WTC11 (cell line): ENCODE data around the gene CSRNP3. TPM values are rescaled to one million over a fixed set of nuclear protein-coding genes. Genes with fewer than 3 reads are reported as not detected.

Source experiments
- ATAC-seq: fragments of 200-7000 bp; cut with Tn5 transposase; 2 replicates; pipeline ENCODE4 v1.10.0; 2021; ENCODE audit warnings: mild to moderate bottlenecking, moderate library complexity
- CTCF ChIA-PET: fragments of 300-600 bp; sonication (Branson Sonifier 250); formaldehyde crosslinking; loops from one replicate; lab custom pipeline; 2021; ENCODE audit warnings: antibody characterized with exemption; lab: Charles Lee
- POLR2A ChIA-PET: fragments of 350-600 bp; sonication (Branson Sonifier 250); formaldehyde crosslinking; loops from one replicate; lab custom pipeline; 2021; ENCODE audit warnings: antibody characterized with exemption; lab: Charles Lee
- DNase-seq: peaks from one replicate; pipeline ENCODE4 v3.0.0; 2021; ENCODE audit warnings: low spot score
- H3K27ac Mint-ChIP-seq: 2 replicates; pipeline ENCODE4 v1.8.0; 2021; ENCODE audit warnings: mixed read lengths
- H3K27me3 Mint-ChIP-seq: 2 replicates; pipeline ENCODE4 v1.8.0; 2021; ENCODE audit warnings: low read depth, mild to moderate bottlenecking, moderate library complexity, mixed read lengths
- H3K36me3 Mint-ChIP-seq: 2 replicates; pipeline ENCODE4 v1.8.0; 2021; ENCODE audit warnings: mixed read lengths
- H3K4me1 Mint-ChIP-seq: 2 replicates; pipeline ENCODE4 v1.8.0; 2022; ENCODE audit warnings: mixed read lengths
- H3K4me3 Mint-ChIP-seq: 2 replicates; pipeline ENCODE4 v1.8.0; 2021; ENCODE audit warnings: mild to moderate bottlenecking, moderate library complexity, mixed read lengths
- H3K9me3 Mint-ChIP-seq: 2 replicates; pipeline ENCODE4 v1.8.0; 2021; ENCODE audit warnings: mixed read lengths
- E2F1 ChIP-seq: sonication (generic); formaldehyde crosslinking; IDR thresholded peaks from 2 replicates; pipeline ENCODE4 v1.8.0; 2022; ENCODE audit warnings: mild to moderate bottlenecking, missing genetic modification reagents
- E2F4 ChIP-seq: sonication (generic); formaldehyde crosslinking; IDR thresholded peaks from 2 replicates; pipeline ENCODE4 v1.8.1; 2022; ENCODE audit warnings: low read depth, mild to moderate bottlenecking, moderate library complexity, missing genetic modification reagents, borderline replicate concordance
- ETV6 ChIP-seq: sonication (generic); formaldehyde crosslinking; IDR thresholded peaks from 2 replicates; pipeline ENCODE4 v1.8.1; 2022; ENCODE audit warnings: mild to moderate bottlenecking, missing genetic modification reagents
- FOXK1 ChIP-seq: sonication (generic); formaldehyde crosslinking; IDR thresholded peaks from 2 replicates; pipeline ENCODE4 v1.8.0; 2022; ENCODE audit warnings: mild to moderate bottlenecking, moderate library complexity, missing genetic modification reagents
- GTF2I ChIP-seq: fragments of 250-450 bp; sonication (Bioruptor Pico); conservative IDR thresholded peaks from 2 replicates; pipeline ENCODE4 v1.4.0; 2021; ENCODE audit warnings: mild to moderate bottlenecking
- JAZF1 ChIP-seq: fragments of 250-450 bp; sonication (Bioruptor Pico); IDR thresholded peaks from 2 replicates; pipeline ENCODE4 v1.9.0; 2021; ENCODE audit warnings: moderate library complexity, mild to moderate bottlenecking, inconsistent platforms
- NR2C2 ChIP-seq: sonication (generic); formaldehyde crosslinking; IDR thresholded peaks from 2 replicates; pipeline ENCODE4 v1.8.0; 2022; ENCODE audit warnings: mild to moderate bottlenecking, missing genetic modification reagents
- NR3C1 ChIP-seq: sonication (generic); formaldehyde crosslinking; conservative IDR thresholded peaks from 2 replicates; pipeline ENCODE4 v1.8.1; 2023; ENCODE audit warnings: low read depth, mild to moderate bottlenecking, missing genetic modification reagents
- PRRX2 ChIP-seq: fragments of 250-450 bp; sonication (Bioruptor Pico); IDR thresholded peaks from 2 replicates; pipeline ENCODE4 v1.8.0; 2021; ENCODE audit warnings: mild to moderate bottlenecking
- STAT6 ChIP-seq: sonication (generic); formaldehyde crosslinking; conservative IDR thresholded peaks from 2 replicates; pipeline ENCODE4 v1.8.1; 2023; ENCODE audit warnings: mild to moderate bottlenecking, low read depth, missing genetic modification reagents, moderate library complexity
- TCF7 ChIP-seq: sonication (generic); formaldehyde crosslinking; IDR thresholded peaks from 2 replicates; pipeline ENCODE4 v1.8.0; 2022; ENCODE audit warnings: mild to moderate bottlenecking, low read depth, missing genetic modification reagents, moderate library complexity
- ZBTB21 ChIP-seq: sonication (generic); formaldehyde crosslinking; IDR thresholded peaks from 2 replicates; pipeline ENCODE4 v1.8.1; 2023; ENCODE audit warnings: mild to moderate bottlenecking, missing genetic modification reagents, borderline replicate concordance
- ZNF281 ChIP-seq: sonication (generic); formaldehyde crosslinking; IDR thresholded peaks from 2 replicates; pipeline ENCODE4 v1.8.0; 2023; ENCODE audit warnings: mild to moderate bottlenecking, missing genetic modification reagents
- ZNF512 ChIP-seq: sonication (generic); formaldehyde crosslinking; IDR thresholded peaks from 2 replicates; pipeline ENCODE4 v1.8.1; 2022; ENCODE audit warnings: missing genetic modification reagents, borderline replicate concordance
- ZNF532 ChIP-seq: fragments of 250-450 bp; sonication (Bioruptor Pico); IDR thresholded peaks from 2 replicates; pipeline ENCODE4 v1.9.0; 2021; ENCODE audit warnings: mild to moderate bottlenecking, borderline replicate concordance
- ZSCAN18 ChIP-seq: fragments of 250-450 bp; sonication (Bioruptor Pico); IDR thresholded peaks from 2 replicates; pipeline ENCODE4 v2.1.2; 2022; ENCODE audit warnings: mild to moderate bottlenecking, moderate library complexity
- total RNA-seq: library from RNA; stranded (reverse); gene quantifications from 3 replicates; pipeline ENCODE4 v1.2.3, GENCODE V29; 2021

CSRNP3 gene
- total RNA-seq, 1 experiment from 2014 or later: 7.3 TPM

- TF ChIP-seq NR2C2 (CRISPR knock-in tag) (no peak), ZNF512 (CRISPR knock-in tag) (no peak), ETV6 (no peak), E2F1 (no peak), PRRX2 (CRISPR knock-in tag) (no peak), ZSCAN18 (no peak), E2F4 (CRISPR knock-in tag) (no peak)
Measured at GRCh38 chr2:165432234-165432966, 37.1 kb upstream of the CSRNP3 start (continued).

GRCh38 chr2:165434865-165435496, 34.5 kb upstream of the CSRNP3 start:
- no peak for DNase-seq
- peak; percentile 76 for ATAC-seq
- no peaks in the 10 kb centered on the region for H3K27me3 Mint-ChIP-seq
- no peak overlapping the region for H3K4me3 Mint-ChIP-seq
- peak overlapping the region; percentile 30; the same call in 1 of the 2 replicates for H3K27ac Mint-ChIP-seq
- POLR2A ChIA-PET: no interaction called here
- H3K4me1 Mint-ChIP-seq: peaks cover 45% of the 10 kb centered on the region
- no peaks in the 10 kb centered on the region; the same call in 1 of the 2 replicates for H3K36me3 Mint-ChIP-seq
- no peaks in the 10 kb centered on the region for H3K9me3 Mint-ChIP-seq
- CTCF ChIA-PET: interaction anchor here (2.1 kb wide), 1 partner anchor 344 kb away, joined by 8 read pairs; no protein-coding TSS in a partner anchor
- TF ChIP-seq ZNF281: no peak
- no peak for TF ChIP-seq GTF2I (CRISPR knock-in tag)
- no peak for TF ChIP-seq ZBTB21 (CRISPR knock-in tag)
- no peak for TF ChIP-seq TCF7 (CRISPR knock-in tag)
- no peak for TF ChIP-seq FOXK1 (CRISPR knock-in tag)
- TF ChIP-seq ZNF532 (CRISPR knock-in tag): no peak
- TF ChIP-seq JAZF1 (CRISPR knock-in tag): no peak
- no peak for TF ChIP-seq NR3C1
- TF ChIP-seq STAT6 (CRISPR knock-in tag): no peak
